Measurements from ENCODE around the gene HS2ST1.
"Not testable (repeated sequence)": the region's sequence is repeated elsewhere in the genome, so short reads cannot be mapped to it uniquely, and the experiment has no call there.

Gene HS2ST1

GRCh38 chr1:86965012-86965826 lies 50.8 kb downstream of the HS2ST1 start:
- Histone ChIP-seq H4K20me1 (peaks cover 3 to 32% (median 19%) of the 10 kb centered on the region in 11 experiments; a peak in 13 of 22 replicates), H3K27ac (peak overlapping the region in 5 of 11 experiments; percentile 33 to 58 (median 46); a peak in 7 of 22 replicates), H3K4me2 (peak overlapping the region in 6 of 11 experiments; percentile 6 to 73 (median 42); a peak in 9 of 22 replicates), H3K9me3 (replicated peaks in 1 of 11) (peaks cover 0 to 36% (median 20%) of the 10 kb centered on the region in 11 experiments; a peak in 16 of 22 replicates), H3K9ac (peak overlapping the region in 5 of 11 experiments; percentile 7 to 64 (median 40); a peak in 4 of 22 replicates), H3K4me3 (no peak overlapping the region), H3K27me3 (no peaks in the 10 kb centered on the region), H3K36me3 (peaks cover 0 to 45% (median 5%) of the 10 kb centered on the region in 11 experiments; a peak in 11 of 22 replicates), H3K4me1 (peaks cover 0 to 19% (median 9%) of the 10 kb centered on the region in 10 experiments; a peak in 9 of 20 replicates)
- TF ChIP-seq Cebpa-rat (IDR thresholded peaks at IDR 0.05) = no peak

DNA sequence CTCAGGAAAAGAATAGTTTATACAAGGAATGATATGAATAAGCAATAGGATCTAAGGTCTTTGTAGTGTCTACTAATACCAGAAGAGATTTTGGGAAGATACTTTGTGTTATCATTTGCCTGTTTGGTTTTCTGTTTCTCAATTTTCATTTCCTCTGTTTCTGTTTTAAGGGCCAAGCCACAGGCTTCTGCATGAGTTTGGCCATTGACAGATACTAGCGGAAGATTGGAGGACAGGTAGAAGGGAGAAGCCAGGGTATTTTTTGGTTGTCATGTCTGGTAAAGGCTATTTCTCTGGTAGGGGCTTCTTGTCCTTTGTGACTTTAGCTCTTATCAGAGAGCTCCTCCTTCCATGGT lies 51.4 kb downstream of the HS2ST1 start:
- Histone ChIP-seq H4K20me1 (peaks cover 3 to 33% (median 19%) of the 10 kb centered on the region in 11 experiments; a peak in 13 of 22 replicates), H3K9ac (peak overlapping the region in 3 of 11 experiments; percentile 40 to 64 (median 48); a peak in 4 of 22 replicates), H3K4me1 (peaks cover 0 to 19% (median 9%) of the 10 kb centered on the region in 10 experiments; a peak in 9 of 20 replicates), H3K27me3 (no peaks in the 10 kb centered on the region), H3K27ac (peak overlapping the region in 4 of 11 experiments; percentile 45 to 58 (median 47); a peak in 7 of 22 replicates), H3K9me3 (replicated peaks in 1 of 11) (peaks cover 0 to 36% (median 21%) of the 10 kb centered on the region in 11 experiments; a peak in 16 of 22 replicates), H3K4me3 (no peak overlapping the region), H3K4me2 (peak overlapping the region in 6 of 11 experiments; percentile 6 to 73 (median 42); a peak in 9 of 22 replicates), H3K36me3 (peaks cover 0 to 43% (median 5%) of the 10 kb centered on the region in 11 experiments; a peak in 11 of 22 replicates)
- TF ChIP-seq Cebpa-rat (IDR thresholded peaks at IDR 0.05) = no peak

DNA sequence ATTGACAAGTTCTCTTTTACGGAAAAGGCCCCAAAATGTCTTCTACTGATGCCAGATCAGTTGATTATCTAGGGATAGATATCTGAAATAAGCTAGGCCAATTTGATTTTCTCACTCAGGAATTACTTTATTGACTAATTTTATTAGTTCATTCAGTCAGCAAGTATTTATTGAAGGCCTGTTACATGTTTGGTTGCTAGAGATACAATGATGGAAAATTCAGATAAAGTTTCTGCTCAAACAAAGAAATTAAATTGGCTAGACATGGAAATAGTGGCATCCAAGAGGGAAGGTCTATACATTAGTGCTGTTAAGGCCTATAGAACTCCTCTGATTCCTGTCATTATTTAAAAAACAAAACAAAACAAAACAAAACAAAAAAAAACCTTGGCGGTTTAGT lies 56.5 kb downstream of the HS2ST1 start:
- Histone ChIP-seq H3K9ac (no peak overlapping the region), H3K9me3 (replicated peaks in 1 of 11) (peaks cover 0 to 8% (median 0%) of the 10 kb centered on the region in 11 experiments; a peak in 3 of 22 replicates), H3K27ac (no peak overlapping the region), H3K4me2 (no peak overlapping the region), H3K27me3 (no peaks in the 10 kb centered on the region), H4K20me1 (peaks cover under 1 to 75% (median 29%) of the 10 kb centered on the region in 11 experiments; a peak in 14 of 22 replicates), H3K4me3 (no peak overlapping the region), H3K36me3 (peaks cover 0 to 23% (median 0%) of the 10 kb centered on the region in 11 experiments; a peak in 5 of 22 replicates), H3K4me1 (peaks cover 0 to 20% (median under 1%) of the 10 kb centered on the region in 10 experiments; a peak in 8 of 20 replicates)
- no peak for TF ChIP-seq Cebpa-rat (IDR thresholded peaks at IDR 0.05)

DNA sequence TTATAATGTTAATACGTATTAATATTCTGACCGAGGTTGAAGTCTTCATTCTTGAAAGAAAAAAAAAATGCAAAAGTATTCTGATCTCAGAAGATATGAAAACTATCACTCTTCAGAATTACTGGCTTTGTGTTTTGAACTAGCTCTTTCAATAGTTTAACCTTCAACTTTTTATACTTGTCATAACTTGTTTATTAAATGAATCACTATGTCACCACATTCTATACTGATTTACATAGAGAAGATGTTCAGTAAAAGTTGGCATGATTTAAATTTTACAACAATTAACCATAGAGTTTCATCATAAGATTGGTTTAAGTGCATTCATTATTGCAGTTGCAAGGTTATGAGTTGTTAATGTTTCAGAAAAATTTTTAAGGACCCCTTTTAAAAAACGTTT lies 57.3 kb downstream of the HS2ST1 start:
- TF ChIP-seq Cebpa-rat (IDR thresholded peaks at IDR 0.05) = no peak
- H3K4me1 ChIP-seq = peaks cover 0 to 19% (median 0%) of the 10 kb centered on the region in 10 experiments; a peak in 3 of 20 replicates
- no peak overlapping the region for H3K4me3 ChIP-seq
- H3K4me2 ChIP-seq = no peak overlapping the region
- H3K36me3 ChIP-seq = peaks cover 0 to 23% (median 0%) of the 10 kb centered on the region in 11 experiments; a peak in 5 of 22 replicates
- no peak overlapping the region for H3K9ac ChIP-seq
- peaks cover 0 to 8% (median 0%) of the 10 kb centered on the region in 11 experiments; a peak in 3 of 22 replicates for H3K9me3 ChIP-seq (replicated peaks in 1 of 11)
- no peak overlapping the region for H3K27ac ChIP-seq
- H4K20me1 ChIP-seq = peaks cover 0 to 78% (median 24%) of the 10 kb centered on the region in 11 experiments; a peak in 13 of 22 replicates
- no peaks in the 10 kb centered on the region for H3K27me3 ChIP-seq

DNA sequence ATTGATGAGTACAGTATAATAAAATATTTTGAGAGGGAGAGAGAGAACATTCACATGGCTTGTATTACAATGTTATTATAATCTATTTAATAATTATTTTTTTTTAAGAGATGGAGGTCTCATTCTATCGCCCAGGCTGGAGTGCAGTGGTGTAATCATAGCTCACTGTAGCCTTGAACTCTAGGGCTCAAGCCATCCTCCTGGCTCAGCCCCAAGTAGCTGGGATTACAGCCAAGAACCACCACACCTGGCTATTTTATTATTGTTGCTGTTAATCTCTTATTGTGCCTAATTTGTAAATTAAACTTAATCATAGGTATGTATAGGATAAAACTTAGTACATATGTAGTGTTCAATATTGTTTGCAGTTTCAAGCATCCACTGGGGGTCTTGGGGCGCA lies 57.8 kb downstream of the HS2ST1 start:
- H3K36me3 ChIP-seq = peaks cover 0 to 18% (median 0%) of the 10 kb centered on the region in 11 experiments; a peak in 5 of 22 replicates
- no peak overlapping the region for H3K27ac ChIP-seq
- no peak for TF ChIP-seq Cebpa-rat (IDR thresholded peaks at IDR 0.05)
- H3K9ac ChIP-seq = no peak overlapping the region
- no peak overlapping the region for H3K4me3 ChIP-seq
- no peak overlapping the region for H3K4me2 ChIP-seq
- peaks cover 0 to 19% (median 0%) of the 10 kb centered on the region in 10 experiments; a peak in 3 of 20 replicates for H3K4me1 ChIP-seq
- peaks cover 0 to 82% (median 24%) of the 10 kb centered on the region in 11 experiments; a peak in 13 of 22 replicates for H4K20me1 ChIP-seq
- H3K27me3 ChIP-seq = no peaks in the 10 kb centered on the region
- peaks cover 0 to 8% (median 0%) of the 10 kb centered on the region in 11 experiments; a peak in 3 of 22 replicates for H3K9me3 ChIP-seq (replicated peaks in 1 of 11)

DNA sequence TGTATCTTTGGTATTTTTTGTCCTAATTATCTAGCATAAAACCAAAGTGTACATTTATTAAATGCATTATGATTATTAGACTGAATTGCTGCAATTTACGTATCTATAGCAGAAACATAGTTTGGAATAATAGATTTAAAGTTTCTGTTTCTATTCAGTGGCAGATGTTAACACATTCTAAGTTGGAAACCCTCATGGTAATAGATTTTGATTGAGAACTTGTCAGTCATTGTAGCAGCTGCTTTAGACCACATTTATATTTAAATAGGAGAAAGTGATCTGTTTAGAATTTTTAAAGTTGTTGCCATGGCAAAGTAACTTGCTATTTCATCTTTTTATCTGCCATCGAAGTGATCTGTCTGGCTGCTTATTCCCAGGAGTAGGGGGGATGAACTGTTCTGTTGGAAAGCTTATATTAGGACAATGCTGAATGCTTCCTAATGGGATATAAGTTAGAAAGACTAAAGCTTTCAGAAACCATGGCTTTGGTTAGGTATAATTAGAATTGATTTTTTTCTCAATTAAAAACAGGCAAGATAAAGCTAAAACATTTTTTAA lies 61.6 kb downstream of the HS2ST1 start:
- H3K4me1 ChIP-seq = peaks cover 0 to 19% (median 0%) of the 10 kb centered on the region in 10 experiments; a peak in 3 of 20 replicates
- peaks cover 6 to 31% (median 15%) of the 10 kb centered on the region in 11 experiments; a peak in 19 of 22 replicates for H3K36me3 ChIP-seq
- no peak overlapping the region for H3K4me2 ChIP-seq
- H4K20me1 ChIP-seq = peaks cover 0 to 91% (median 18%) of the 10 kb centered on the region in 11 experiments; a peak in 13 of 22 replicates
- peaks cover 0 to 25% (median 15%) of the 10 kb centered on the region in 11 experiments; a peak in 16 of 22 replicates for H3K9me3 ChIP-seq (replicated peaks in 1 of 11)
- no peak overlapping the region for H3K4me3 ChIP-seq
- no peak overlapping the region for H3K27ac ChIP-seq
- no peak overlapping the region for H3K9ac ChIP-seq
- H3K27me3 ChIP-seq = no peaks in the 10 kb centered on the region
- TF ChIP-seq Cebpa-rat (IDR thresholded peaks at IDR 0.05) = no peak

DNA sequence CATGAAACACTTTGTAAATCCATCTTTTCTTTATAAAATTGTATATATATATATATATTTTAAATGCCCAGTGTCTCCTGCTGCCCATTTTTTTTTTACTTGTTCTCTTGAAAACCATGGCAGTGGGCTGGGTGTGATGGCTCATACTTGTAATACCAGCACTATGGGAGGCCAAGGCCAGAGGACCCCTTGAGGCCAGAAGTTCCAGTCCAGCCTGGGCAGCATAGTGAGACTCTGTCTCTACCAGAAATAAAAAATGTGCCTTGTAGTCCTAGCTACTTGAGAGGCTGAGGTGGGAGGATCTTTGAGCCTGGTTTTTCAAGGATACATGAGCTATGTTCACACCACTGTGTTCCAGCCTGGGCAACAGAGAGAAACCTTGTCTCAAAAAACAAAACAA lies 62.2 kb downstream of the HS2ST1 start:
- H3K4me3 ChIP-seq = no peak overlapping the region
- no peak for TF ChIP-seq Cebpa-rat (IDR thresholded peaks at IDR 0.05)
- no peak overlapping the region for H3K27ac ChIP-seq
- peaks cover 0 to 91% (median 18%) of the 10 kb centered on the region in 11 experiments; a peak in 13 of 22 replicates for H4K20me1 ChIP-seq
- H3K9me3 ChIP-seq (replicated peaks in 1 of 11) = peaks cover 0 to 31% (median 20%) of the 10 kb centered on the region in 11 experiments; a peak in 18 of 22 replicates
- peaks cover 10 to 37% (median 19%) of the 10 kb centered on the region in 11 experiments; a peak in 21 of 22 replicates for H3K36me3 ChIP-seq
- peaks cover 0 to 19% (median 0%) of the 10 kb centered on the region in 10 experiments; a peak in 3 of 20 replicates for H3K4me1 ChIP-seq
- no peak overlapping the region for H3K4me2 ChIP-seq
- H3K27me3 ChIP-seq = no peaks in the 10 kb centered on the region
- H3K9ac ChIP-seq = no peak overlapping the region

DNA sequence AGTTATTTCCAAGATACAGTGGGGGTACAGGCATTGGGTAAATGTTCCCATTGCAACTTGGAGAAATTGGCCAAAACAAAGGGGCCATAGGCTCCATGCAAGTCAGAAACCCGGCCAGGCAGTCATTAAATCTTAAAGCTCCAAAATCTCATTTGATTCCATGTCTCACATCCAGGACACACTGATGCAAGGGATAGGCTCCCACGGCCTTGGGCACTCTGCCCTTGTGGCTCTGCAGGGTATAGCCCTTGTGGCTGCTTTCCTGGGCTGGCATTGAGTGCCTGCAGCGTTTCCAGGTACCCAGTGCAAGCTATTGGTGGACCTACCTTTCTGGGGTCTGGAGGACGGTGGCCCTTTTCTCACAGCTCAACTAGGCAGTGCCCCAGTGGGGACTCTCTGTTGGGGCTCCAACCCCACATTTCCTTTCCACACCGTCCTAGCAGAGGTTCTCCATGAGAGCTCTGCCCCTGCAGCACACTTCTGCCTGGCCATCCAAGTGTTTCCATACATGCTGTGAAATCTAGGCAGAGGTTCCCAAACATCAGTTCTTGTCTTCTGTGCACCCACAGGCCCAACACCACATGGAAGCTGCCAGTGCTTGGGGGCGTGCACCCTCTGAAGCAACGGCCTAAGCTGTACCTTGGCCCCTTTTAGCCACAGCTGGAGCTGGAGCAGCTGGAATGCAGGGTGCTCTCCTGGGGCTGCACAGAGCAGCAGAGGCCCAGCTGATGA lies 67.2 kb downstream of the HS2ST1 start:
- no peak overlapping the region for H3K4me3 ChIP-seq
- H3K36me3 ChIP-seq = peaks cover 9 to 54% (median 30%) of the 10 kb centered on the region in 11 experiments
- peaks cover 0 to 74% (median 5%) of the 10 kb centered on the region in 11 experiments; a peak in 10 of 22 replicates for H4K20me1 ChIP-seq
- H3K27ac ChIP-seq = no peak overlapping the region
- no peak for TF ChIP-seq Cebpa-rat (IDR thresholded peaks at IDR 0.05)
- no peak overlapping the region for H3K9ac ChIP-seq
- H3K4me2 ChIP-seq = no peak overlapping the region
- H3K9me3 ChIP-seq (replicated peaks in 1 of 11) = peaks cover 0 to 40% (median 34%) of the 10 kb centered on the region in 11 experiments; a peak in 18 of 22 replicates
- H3K27me3 ChIP-seq = no peaks in the 10 kb centered on the region
- H3K4me1 ChIP-seq = no peaks in the 10 kb centered on the region

DNA sequence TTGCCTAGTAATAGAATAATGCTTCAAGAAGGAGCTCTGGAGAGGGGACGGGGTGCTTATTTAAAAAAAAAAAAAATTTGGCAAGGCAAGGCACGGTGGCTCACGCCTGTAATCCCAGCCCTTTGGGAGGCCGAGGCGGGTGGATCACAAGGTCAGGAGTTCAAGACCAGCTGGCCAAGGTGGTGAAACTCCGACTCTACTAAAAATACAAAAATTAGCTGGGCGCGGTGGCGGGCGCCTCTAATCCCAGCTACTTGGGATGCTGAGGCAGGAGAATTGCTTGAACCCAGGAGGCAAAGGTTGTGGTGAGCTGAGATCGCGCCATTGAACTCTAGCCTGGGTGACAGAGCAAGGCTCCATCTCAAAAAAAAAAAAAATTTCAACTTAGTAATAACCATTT lies 69.2 kb downstream of the HS2ST1 start:
- Histone ChIP-seq H3K36me3 (peaks cover 22 to 69% (median 39%) of the 10 kb centered on the region in 11 experiments), H3K9me3 (replicated peaks in 1 of 11) (peaks cover 0 to 40% (median 34%) of the 10 kb centered on the region in 11 experiments; a peak in 18 of 22 replicates), H4K20me1 (peaks cover 0 to 78% (median 12%) of the 10 kb centered on the region in 11 experiments; a peak in 9 of 22 replicates)
- H3K9ac ChIP-seq, H3K4me2 ChIP-seq, H3K27ac ChIP-seq, H3K4me3 ChIP-seq, H3K4me1 ChIP-seq, H3K27me3 ChIP-seq: not testable (repeated sequence)
